ENCODE measurements around the gene SFSWAP. TPM values are rescaled to one million over a fixed set of nuclear protein-coding genes. Genes with fewer than 3 reads are reported as not detected.

SFSWAP gene
- total and polyA plus RNA-seq, 2 of the 13 experiments (the other 11 are each of a cell fraction or from before 2014, with no cell fraction given) = 17.1 to 27.7 TPM

DNA sequence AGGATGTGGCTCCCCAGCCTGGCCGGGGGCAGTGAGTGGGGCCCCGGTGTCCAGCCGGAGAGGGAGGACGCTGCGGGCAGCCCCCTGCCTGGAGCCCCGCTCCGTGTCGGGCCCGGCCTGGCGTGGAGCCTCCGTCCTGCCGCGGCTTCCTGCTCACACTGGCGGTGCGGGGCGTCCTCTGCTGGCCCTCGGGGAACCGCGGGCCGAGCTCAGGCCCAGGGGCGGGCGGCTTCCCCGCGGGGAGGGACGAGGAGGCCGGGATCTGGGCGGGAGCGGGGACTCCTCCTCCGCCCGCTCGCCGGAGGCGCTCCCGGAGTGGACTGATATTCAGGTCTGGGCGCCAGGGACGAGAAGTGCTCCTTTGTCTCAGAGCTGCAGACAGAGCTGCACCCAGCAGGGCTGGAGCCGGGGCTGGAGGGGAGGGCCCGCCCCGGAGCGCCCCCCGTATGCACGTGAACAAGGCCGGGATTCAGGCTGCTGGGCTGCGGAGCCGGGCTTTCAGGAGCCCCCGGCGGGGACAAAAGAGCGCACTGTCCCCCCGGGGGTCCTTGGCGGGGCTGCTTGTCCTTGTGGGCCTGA lies 119.5 kb downstream of the SFSWAP start (continued):
- TF ChIP-seq ZNF501 (CRISPR knock-in tag; IDR thresholded peaks at IDR 0.05) = peak; percentile 50; the same call in 1 of the 2 replicates
- TF ChIP-seq ISL2 (CRISPR knock-in tag; IDR thresholded peaks at IDR 0.05) = peak; percentile 16; the same call in 1 of the 2 replicates
- TF ChIP-seq STAT5B (CRISPR knock-in tag; IDR thresholded peaks at IDR 0.05) = no peak
- TF ChIP-seq SOX13 (IDR thresholded peaks at IDR 0.05) = no peak
- TF ChIP-seq SOX13 (CRISPR knock-in tag; conservative IDR thresholded peaks at IDR 0.05 in 1 of 2, IDR thresholded peaks at IDR 0.05 in 1 of 2) = 0 out of 4 replicates have a peak, but pooled peaks of 1 of the 2 experiments have one; percentile 17
- TF ChIP-seq HES4 (CRISPR knock-in tag; IDR thresholded peaks at IDR 0.05; ENCODE audit: borderline replicate concordance) = peak; percentile 31; the same call in 1 of the 2 replicates
- 0 out of 2 replicates have a peak, but pooled peaks have one; percentile 17 for TF ChIP-seq HDAC2 (CRISPR knock-in tag; IDR thresholded peaks at IDR 0.05)
- TF ChIP-seq ZNF709 (CRISPR knock-in tag; IDR thresholded peaks at IDR 0.05) = no peak
- TF ChIP-seq ZNF615 (CRISPR knock-in tag; IDR thresholded peaks at IDR 0.05; ENCODE audit: borderline replicate concordance) = no peak
- peak; percentile 49; the same call in 1 of the 2 replicates for TF ChIP-seq MYC (CRISPR knock-in tag; IDR thresholded peaks at IDR 0.05; ENCODE audit: borderline replicate concordance)
- peak; percentile 65; the same call in 1 of the 2 replicates for TF ChIP-seq KDM2A (CRISPR knock-in tag; IDR thresholded peaks at IDR 0.05; ENCODE audit: borderline replicate concordance, low read depth)
- TF ChIP-seq CCDC6 (CRISPR knock-in tag; IDR thresholded peaks at IDR 0.05) = 0 out of 2 replicates have a peak, but pooled peaks have one; percentile 43
- TF ChIP-seq ZFP91 (CRISPR knock-in tag; IDR thresholded peaks at IDR 0.05; ENCODE audit: borderline replicate concordance) = peak; percentile 55; the same call in 1 of the 2 replicates
- TF ChIP-seq, protein P1, sequence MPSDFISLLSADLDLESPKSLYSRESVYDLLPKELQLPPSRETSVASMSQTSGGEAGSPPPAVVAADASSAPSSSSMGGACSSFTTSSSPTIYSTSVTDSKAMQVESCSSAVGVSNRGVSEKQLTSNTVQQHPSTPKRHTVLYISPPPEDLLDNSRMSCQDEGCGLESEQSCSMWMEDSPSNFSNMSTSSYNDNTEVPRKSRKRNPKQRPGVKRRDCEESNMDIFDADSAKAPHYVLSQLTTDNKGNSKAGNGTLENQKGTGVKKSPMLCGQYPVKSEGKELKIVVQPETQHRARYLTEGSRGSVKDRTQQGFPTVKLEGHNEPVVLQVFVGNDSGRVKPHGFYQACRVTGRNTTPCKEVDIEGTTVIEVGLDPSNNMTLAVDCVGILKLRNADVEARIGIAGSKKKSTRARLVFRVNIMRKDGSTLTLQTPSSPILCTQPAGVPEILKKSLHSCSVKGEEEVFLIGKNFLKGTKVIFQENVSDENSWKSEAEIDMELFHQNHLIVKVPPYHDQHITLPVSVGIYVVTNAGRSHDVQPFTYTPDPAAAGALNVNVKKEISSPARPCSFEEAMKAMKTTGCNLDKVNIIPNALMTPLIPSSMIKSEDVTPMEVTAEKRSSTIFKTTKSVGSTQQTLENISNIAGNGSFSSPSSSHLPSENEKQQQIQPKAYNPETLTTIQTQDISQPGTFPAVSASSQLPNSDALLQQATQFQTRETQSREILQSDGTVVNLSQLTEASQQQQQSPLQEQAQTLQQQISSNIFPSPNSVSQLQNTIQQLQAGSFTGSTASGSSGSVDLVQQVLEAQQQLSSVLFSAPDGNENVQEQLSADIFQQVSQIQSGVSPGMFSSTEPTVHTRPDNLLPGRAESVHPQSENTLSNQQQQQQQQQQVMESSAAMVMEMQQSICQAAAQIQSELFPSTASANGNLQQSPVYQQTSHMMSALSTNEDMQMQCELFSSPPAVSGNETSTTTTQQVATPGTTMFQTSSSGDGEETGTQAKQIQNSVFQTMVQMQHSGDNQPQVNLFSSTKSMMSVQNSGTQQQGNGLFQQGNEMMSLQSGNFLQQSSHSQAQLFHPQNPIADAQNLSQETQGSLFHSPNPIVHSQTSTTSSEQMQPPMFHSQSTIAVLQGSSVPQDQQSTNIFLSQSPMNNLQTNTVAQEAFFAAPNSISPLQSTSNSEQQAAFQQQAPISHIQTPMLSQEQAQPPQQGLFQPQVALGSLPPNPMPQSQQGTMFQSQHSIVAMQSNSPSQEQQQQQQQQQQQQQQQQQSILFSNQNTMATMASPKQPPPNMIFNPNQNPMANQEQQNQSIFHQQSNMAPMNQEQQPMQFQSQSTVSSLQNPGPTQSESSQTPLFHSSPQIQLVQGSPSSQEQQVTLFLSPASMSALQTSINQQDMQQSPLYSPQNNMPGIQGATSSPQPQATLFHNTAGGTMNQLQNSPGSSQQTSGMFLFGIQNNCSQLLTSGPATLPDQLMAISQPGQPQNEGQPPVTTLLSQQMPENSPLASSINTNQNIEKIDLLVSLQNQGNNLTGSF (CRISPR knock-in tag; IDR thresholded peaks at IDR 0.05) = no peak
- TF ChIP-seq, protein P2, sequence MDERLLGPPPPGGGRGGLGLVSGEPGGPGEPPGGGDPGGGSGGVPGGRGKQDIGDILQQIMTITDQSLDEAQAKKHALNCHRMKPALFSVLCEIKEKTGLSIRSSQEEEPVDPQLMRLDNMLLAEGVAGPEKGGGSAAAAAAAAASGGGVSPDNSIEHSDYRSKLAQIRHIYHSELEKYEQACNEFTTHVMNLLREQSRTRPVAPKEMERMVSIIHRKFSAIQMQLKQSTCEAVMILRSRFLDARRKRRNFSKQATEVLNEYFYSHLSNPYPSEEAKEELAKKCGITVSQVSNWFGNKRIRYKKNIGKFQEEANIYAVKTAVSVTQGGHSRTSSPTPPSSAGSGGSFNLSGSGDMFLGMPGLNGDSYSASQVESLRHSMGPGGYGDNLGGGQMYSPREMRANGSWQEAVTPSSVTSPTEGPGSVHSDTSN (CRISPR knock-in tag; IDR thresholded peaks at IDR 0.05) = no peak
- 0 out of 2 replicates have a peak, but pooled peaks have one; percentile 27 for TF ChIP-seq IRF2 (CRISPR knock-in tag; IDR thresholded peaks at IDR 0.05)
- TF ChIP-seq ZNF619 (CRISPR knock-in tag; IDR thresholded peaks at IDR 0.05) = peak; percentile 65; the same call in 1 of the 2 replicates
- peak; percentile 87 for TF ChIP-seq CTCF (CRISPR knock-in tag; IDR thresholded peaks at IDR 0.05)
- TF ChIP-seq HNRNPL (IDR thresholded peaks at IDR 0.05; ENCODE audit: low read depth, low read length) = 0 out of 2 replicates have a peak, but pooled peaks have one; percentile 8
- peak; percentile 56 for TF ChIP-seq ZFY (CRISPR knock-in tag; IDR thresholded peaks at IDR 0.05)
